GM18870 (cell line): ENCODE results near the gene DDA1.
"Not testable (repeated sequence)": the region's sequence is repeated elsewhere in the genome, so short reads cannot be mapped to it uniquely, and the experiment has no call there.

ENCODE experiments used
- ATAC-seq: cut with Tn5 transposase; IDR thresholded peaks from one replicate; pipeline ENCODE4 v1.9.1; 2021; ENCODE audit warnings: moderate library complexity; ENCODE audit not compliant: unreplicated experiment

Gene DDA1

GRCh38 chr19:17286752-17287151 lies 22.6 kb upstream of the DDA1 start:
- no peak for ATAC-seq

- no peak for ATAC-seq
Measured at GRCh38 chr19:17289489-17289888, 19.9 kb upstream of the DDA1 start.

DNA sequence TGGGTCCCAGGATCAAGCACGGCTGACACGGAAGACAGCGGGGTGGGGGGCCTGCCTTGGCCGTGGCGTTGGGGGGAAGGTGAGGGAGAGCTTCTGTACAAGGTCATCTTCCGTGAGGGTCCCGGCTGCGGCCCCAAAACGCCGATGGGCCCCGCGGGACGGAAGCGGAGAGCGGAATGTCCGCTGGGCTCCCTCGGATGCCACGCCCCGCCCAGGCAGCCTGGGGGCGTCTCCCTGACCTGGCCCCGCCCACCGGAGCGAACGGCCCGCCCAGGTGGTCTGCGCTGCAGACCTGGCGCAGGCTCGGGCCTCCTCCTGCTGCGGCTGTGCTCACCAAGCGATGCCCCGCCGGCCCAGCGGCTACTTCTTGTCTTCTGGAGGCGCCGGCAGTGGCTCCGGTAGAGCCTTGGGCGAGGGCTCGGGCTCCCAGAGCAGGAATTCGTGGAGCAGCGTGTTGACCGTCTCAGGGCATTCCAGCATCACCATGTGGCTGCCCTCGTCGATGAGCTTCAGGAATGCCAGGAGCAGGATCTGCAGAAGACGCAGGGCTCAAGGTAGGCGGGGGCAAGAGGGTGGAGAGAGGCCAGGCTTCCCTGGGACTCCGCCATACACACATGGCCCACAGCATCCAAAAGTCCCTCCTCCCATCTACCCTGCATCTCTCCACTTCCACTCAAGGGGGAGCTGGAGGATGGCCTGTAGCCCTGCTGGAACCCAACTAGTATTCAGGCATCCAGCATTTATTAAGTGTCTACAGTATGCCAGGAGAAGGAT lies 16.9 kb upstream of the DDA1 start:
- ATAC-seq, result no peak

- ATAC-seq, result no peak
Measured at GRCh38 chr19:17293605-17294004, 15.8 kb upstream of the DDA1 start.

DNA sequence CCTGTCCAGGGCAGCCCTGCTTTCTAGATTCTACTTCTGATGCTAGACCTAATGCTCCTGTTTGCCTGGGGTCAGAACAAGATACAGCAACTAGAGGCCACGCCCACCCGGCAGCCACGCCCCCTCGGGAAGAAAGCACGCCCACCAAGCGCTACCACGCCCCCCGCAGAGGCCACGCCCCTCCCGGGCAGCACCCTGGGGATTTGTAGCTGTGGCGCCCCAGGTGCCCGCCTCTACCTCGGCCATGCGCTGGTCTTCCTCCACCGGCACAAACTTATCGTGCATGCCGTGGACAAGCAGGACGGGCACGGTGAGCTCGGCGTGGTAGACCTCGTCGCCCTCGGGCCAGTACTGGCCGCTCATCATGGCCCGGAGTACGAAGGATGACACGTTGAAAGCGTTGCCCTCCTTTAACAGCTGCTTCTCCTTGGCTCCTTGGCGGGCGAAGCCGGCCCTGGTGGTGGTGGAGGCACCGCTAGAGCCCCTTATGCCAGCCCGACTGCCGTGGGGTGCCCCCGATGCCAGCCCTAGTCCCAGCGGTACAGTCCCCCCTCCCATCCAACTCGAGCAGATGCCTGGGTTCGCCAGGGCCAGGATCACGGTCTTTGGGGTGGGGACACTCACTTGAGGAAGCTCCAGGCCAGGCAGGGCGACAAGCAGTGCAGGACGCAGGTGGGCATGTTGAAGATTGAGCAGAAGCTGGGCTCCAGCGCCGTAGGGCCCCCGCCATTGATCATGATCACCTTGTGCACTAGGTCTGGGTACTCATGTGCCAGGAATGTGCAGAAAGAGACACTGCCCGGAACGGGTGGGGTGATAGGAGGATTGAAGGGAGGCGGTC lies 15.1 kb upstream of the DDA1 start:
- no peak for ATAC-seq

DNA sequence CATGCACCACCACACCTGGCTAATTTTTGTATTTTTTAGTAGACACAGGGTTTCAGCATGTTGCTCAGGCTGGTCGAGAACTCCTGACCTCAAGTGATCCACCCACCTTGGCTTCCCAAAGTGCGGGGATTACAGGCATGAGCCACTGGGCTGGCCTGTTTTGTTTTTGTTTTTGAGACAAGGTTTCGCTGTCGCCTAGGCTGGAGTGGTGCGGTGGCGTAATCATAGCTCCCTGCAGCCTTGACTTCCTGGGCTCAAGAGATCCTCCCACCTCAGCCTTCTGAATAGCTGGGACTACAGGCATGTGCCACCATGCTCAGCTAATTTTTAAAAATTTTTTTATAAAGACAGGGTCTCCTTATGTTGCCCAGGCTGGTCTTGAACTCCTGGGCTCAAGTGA lies 13.8 kb upstream of the DDA1 start:
- ATAC-seq, result not testable (repeated sequence)

GRCh38 chr19:17296273-17296672 lies 13.1 kb upstream of the DDA1 start:
- ATAC-seq, result no peak

- no peak for ATAC-seq
Measured at GRCh38 chr19:17296976-17297375, 12.4 kb upstream of the DDA1 start.

DNA sequence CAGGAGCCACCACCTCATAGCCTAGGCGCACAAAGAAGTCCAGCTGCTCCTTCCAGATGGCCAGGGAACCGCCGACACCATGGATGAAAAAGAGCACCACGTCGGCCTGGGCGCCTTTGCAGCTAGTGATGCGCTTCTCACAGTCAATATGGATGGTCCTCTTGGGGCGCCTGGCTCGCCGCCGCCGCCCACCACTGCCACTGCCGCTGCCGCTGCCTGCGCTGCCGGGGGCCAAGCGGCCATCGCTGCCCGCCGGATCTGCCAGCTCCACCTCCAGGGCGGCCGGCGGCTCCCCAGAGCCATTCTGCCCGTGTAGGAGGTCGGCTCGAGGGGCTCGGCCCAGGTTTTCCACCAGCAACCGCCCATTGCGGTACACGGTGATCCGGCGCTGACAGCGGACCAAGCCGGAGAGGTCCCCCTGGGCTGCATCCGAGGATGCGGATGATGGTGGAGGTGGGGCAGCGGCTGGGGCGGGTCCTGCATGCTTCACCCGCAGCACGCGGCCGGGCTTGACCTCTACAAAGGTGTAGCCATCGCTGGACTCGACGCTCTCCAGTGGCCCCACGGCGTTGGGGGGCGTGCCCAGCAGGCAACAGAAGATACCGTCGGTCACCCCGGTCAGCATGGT lies 8.3 kb upstream of the DDA1 start:
- no peak for ATAC-seq

DNA sequence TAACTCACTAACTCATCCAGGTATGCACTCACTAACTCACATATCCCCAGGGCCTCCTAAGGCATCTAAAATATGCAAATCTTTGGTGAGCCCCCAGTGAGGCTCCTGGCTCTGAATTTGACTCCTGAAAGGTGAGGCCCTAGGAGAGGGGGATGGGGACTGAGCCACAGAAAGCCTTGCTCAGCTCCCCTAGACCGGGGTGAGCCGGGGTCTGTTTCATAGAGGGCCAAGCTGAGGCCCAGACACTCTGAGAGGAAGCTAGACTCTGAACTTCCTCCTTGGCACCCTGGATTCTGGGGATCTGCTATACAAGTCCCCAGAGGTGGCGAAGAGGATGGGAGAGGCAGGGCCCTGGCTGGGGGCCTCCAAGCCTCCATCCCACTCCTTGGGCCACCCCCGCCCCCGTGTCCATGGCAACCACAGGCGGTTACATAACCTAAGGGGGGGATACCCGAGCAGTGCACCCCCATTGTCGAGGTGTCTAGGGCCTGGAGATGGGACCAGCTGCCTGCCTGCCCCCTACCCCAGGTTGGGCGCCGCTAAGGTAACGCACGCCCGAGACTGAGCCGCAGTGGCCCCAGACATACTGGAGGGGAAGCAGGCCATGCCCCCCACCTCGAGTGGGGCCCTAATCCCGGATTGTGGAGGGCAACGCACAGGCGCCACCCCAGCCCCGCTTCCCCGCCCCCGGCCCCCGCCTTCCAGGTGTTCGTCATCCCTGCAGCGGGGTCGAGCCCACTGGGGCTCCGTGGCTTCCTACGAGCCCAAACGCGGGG lies 6.8 kb upstream of the DDA1 start:
- ATAC-seq, result no peak

DNA sequence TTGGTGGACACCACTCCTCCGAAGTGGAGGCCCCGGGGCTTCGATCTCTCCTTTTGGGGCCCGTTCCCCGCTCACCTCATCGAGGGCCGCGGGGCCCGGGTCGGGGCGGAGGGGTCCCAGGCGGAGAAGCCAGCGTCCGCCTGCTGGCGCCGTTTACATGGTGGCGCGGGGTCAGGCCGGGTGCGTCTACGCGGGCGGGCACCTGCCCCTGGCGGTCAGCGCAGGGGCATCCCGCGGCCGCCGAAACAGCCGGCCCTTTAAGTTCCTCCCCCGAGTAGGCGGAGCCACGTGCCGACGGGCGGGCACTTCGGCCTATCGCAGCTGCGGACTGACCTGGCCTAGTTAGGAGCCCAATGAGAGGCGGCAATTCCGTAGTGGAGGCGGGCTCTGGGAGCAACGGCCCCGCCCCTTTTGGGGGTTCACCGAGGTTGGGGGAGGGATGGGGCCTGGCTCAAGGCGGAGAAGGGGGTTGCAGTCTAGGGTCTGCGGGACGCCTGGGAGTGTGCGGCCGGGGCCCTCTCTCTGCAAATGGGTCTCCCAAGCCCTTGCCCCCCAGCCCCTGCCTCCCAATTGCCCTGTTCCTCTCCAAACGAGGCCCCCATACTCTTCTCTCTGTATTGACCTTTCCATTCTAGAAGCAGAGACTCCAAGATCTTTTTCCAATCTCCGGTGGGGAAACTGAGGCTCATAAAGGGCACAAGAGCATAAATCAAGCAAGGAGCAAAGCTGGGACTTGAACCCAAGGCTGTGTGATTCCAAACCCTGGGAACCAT lies 6.0 kb upstream of the DDA1 start, which contains the start of gene ABHD8:
Gene ABHD8, minus strand, starts transcription at position 259 of the 773 bp plus-strand sequence. CDS start 1,809 bp downstream, outside the sequence.
- ATAC-seq, result peak; percentile 34

- ATAC-seq, result no peak
Measured at GRCh38 chr19:17303940-17304267, 5.5 kb upstream of the DDA1 start.

GRCh38 chr19:17304386-17305215 lies 4.8 kb upstream of the DDA1 start:
- ATAC-seq, result peak; percentile 0

- ATAC-seq, result no peak
Measured at GRCh38 chr19:17305216-17305516, 4.2 kb upstream of the DDA1 start.

- ATAC-seq, result peak; percentile 75
Measured at GRCh38 chr19:17305517-17306284, 3.7 kb upstream of the DDA1 start, which contains the start of gene MRPL34. Gene MRPL34 (plus strand): TSS chr19:17305872. CDS start chr19:17305893, 21 bp downstream.

DNA sequence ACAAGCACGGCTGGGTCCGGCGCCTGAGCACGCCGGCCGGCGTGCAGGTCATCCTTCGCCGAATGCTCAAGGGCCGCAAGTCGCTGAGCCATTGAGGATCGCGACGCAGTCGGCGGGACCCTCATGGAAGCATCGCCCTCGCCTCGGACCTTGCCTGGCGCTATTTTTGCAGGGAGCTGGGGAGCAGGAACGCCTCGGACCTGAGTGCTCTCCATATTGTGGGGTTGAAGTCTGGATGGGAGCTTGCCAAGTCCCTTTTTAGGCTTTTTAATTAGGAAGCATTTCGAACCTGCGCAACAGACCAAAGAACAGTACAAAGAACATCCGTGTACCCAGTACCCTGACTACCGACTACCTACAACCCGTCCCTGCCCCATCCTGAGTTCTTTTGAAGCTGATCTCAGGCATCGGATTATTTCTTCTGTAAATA lies 3.1 kb upstream of the DDA1 start:
- no peak for ATAC-seq

DNA sequence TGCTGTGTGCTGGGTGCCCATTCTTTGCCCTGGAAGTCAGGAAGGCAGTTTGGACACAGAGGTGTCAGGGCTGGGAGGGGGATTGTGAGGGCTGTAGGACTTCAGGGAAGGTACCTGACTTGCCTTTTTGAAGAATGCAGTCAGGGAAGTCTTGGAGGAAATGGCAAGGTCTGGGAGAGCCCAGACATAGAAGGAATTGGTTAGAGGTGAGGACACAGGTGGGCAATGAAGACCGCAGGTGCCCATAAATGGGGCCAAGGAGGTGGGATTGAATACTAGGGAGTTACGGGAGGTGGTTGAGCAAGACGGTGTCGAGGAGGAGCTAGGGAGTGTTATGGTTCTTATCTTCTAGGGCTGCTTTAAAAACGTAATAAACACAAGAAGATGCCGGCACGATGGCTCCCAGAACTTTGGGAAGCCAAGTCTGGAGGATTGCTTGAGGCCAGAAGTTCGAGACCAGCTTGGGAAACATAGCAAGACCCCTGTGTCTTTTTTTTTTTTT lies 1.4 kb upstream of the DDA1 start:
- no peak for ATAC-seq

DNA sequence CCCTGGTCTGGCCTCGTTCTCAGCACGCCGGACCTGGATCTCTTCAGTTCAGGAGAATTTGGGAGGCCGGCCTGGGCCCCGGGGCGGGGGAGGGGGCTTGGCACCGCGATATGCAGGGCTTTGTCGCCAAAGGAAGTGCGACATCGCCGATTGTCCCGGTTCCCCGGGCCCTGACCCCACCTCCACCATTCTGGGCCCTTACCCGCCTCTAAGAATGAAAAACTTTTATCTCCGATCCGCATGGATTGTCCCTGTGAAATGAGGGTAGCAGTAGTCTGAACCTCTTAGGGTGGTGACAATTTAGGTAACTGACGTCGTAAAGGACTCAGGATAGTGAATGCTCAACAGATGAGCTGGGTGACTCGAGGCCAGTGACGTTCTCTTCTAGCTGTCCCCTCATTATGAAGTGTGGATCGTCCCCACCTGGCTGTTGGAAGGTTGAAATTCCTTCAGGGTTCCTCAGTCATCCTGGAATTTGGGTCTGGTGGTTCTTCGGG lies 650 bp downstream of the DDA1 start:
- no peak for ATAC-seq
